HepG2 (cell line): ENCODE measurements around the gene C1orf159. TPM values are rescaled to one million over a fixed set of nuclear protein-coding genes. Genes with fewer than 3 reads are reported as not detected.

Source experiments
- ATAC-seq: fragments of 200-7000 bp; cut with Tn5 transposase; 3 replicates; pipeline ENCODE4 v1.9.1; 2020; ENCODE audit warnings: mild to moderate bottlenecking, moderate library complexity
- BruUV-seq: library from RNA; stranded (reverse); fragments of 400-500 nt; replicated peaks from 2 replicates; lab custom pipeline; 2021; lab: Mats Ljungman, UMichigan
- CTCF ChIA-PET: fragments of 300-600 bp; formaldehyde crosslinking; extraction: SDS; loops from one replicate; lab custom pipeline; 2021; ENCODE audit warnings: low total read pairs, inconsistent platforms, low intra/inter-chr PET ratio; lab: Yijun Ruan, JAX
- POLR2A ChIA-PET: fragments of 350-600 bp; sonication (Branson Sonifier 250); formaldehyde crosslinking; loops from one replicate; lab custom pipeline; 2020; ENCODE audit warnings: antibody characterized with exemption, inconsistent platforms; lab: Yijun Ruan, JAX
- DNase-seq: peaks from one replicate; pipeline ENCODE4 v3.0.0-alpha.2; 2015; ENCODE audit warnings: low spot score
- FAIRE-seq: peaks from 3 replicates; lab custom pipeline; 2011; peaks lifted over from hg19 to GRCh38; lab: Jason Lieb, UNC
- H2AFZ ChIP-seq: one replicate; pipeline ENCODE4 v1.6.1; 2011; ENCODE audit warnings: low read length, inconsistent platforms
- H3K27ac ChIP-seq: fragments of 300-600 bp; 3 replicates; pipeline ENCODE4 v1.8.0; 2011; ENCODE audit warnings: mixed run types, mild to moderate bottlenecking, mixed read lengths, low read length, inconsistent platforms; ENCODE audit not compliant: insufficient read depth; ENCODE audit errors: extremely low read length
- H3K27me3 ChIP-seq, 2 experiments: fragments of 200-600 bp in 1 of 2; 2 replicates in 1 of 2; 3 replicates in 1 of 2; pipeline versions ENCODE4 v1.6.0 to v1.8.0; 2011; ENCODE audit warnings: low read length in 2 of 2, mild to moderate bottlenecking in 2 of 2, moderate library complexity in 2 of 2, inconsistent platforms in 1 of 2; ENCODE audit not compliant: insufficient read depth in 2 of 2, control insufficient read depth in 1 of 2
- H3K36me3 ChIP-seq, 2 experiments: fragments of 200-600 bp in 1 of 2; replicated peaks in 1 of 2; 2 replicates in 1 of 2; 3 replicates in 1 of 2; pipeline versions ENCODE4 v1.5.1 to v1.8.0; 2011; ENCODE audit warnings: low read length in 2 of 2, inconsistent platforms in 1 of 2; ENCODE audit not compliant: insufficient read depth in 2 of 2, control insufficient read depth in 1 of 2
- H3K4me1 ChIP-seq: 2 replicates; pipeline ENCODE4 v1.5.1; 2012; ENCODE audit warnings: low read length, inconsistent platforms; ENCODE audit not compliant: insufficient read depth
- H3K4me2 ChIP-seq: 2 replicates; pipeline ENCODE4 v1.6.0; 2011; ENCODE audit warnings: low read depth, low read length, inconsistent platforms
- H3K4me3 ChIP-seq, 3 experiments: fragments of 200-600 bp in 1 of 3; sonication (generic), shearing (Covaris generic) in 1 of 3; replicated peaks in 1 of 3; 2 replicates each; pipeline ENCODE4 v1.5.1; 2011 to 2016; ENCODE audit warnings: low read length in 3 of 3, inconsistent platforms in 2 of 3, low read depth in 2 of 3, mild to moderate bottlenecking in 2 of 3, control low read depth in 1 of 3, mixed read lengths in 1 of 3; ENCODE audit not compliant: insufficient read depth in 1 of 3
- H3K79me2 ChIP-seq: one replicate; pipeline ENCODE4 v1.6.1; 2011; ENCODE audit warnings: low read length, inconsistent platforms; ENCODE audit not compliant: insufficient read depth
- H3K9ac ChIP-seq: 2 replicates; pipeline ENCODE4 v1.6.0; 2011; ENCODE audit warnings: mild to moderate bottlenecking, low read depth, low read length, inconsistent platforms; ENCODE audit not compliant: insufficient read depth
- H3K9me3 ChIP-seq: 2 replicates; pipeline ENCODE4 v1.5.1; 2012; ENCODE audit warnings: mild to moderate bottlenecking, low read length
- H4K20me1 ChIP-seq: 2 replicates; pipeline ENCODE4 v1.6.0; 2011; ENCODE audit warnings: inconsistent platforms, mild to moderate bottlenecking, low read length, moderate library complexity; ENCODE audit not compliant: insufficient read depth
- ARID2 ChIP-seq: sonication (generic); formaldehyde crosslinking; IDR thresholded peaks from 2 replicates; pipeline ENCODE4 v1.8.1; 2022; ENCODE audit warnings: mild to moderate bottlenecking, missing genetic modification reagents, borderline replicate concordance
- CCAR2 ChIP-seq: fragments of 200-400 bp; formaldehyde crosslinking; optimal IDR thresholded peaks from 2 replicates; pipeline ENCODE3; 2018; ENCODE audit warnings: low read depth, mild to moderate bottlenecking, low read length, moderate library complexity
- GABPA ChIP-seq, 2 experiments: IDR thresholded peaks; 2 replicates each; pipeline ENCODE4 v1.6.1; 2011 to 2016; ENCODE audit warnings: low read depth in 2 of 2, low read length in 1 of 2, missing biosample characterization in 1 of 2, missing genetic modification characterization in 1 of 2
- HCFC1 ChIP-seq: fragments of 150-350 bp; IDR thresholded peaks from 2 replicates; pipeline ENCODE4 v1.6.1; 2014; ENCODE audit warnings: low read depth, low read length
- HDAC1 ChIP-seq: sonication (generic); formaldehyde crosslinking; IDR thresholded peaks from 2 replicates; pipeline ENCODE4 v1.5.1; 2020; ENCODE audit warnings: mild to moderate bottlenecking, missing genetic modification reagents
- PHB2 ChIP-seq: fragments of 450-650 bp; IDR thresholded peaks from 2 replicates; pipeline ENCODE4 v1.6.1; 2018; ENCODE audit not compliant: partially characterized antibody
- RBM22 ChIP-seq: fragments of 200-400 bp; formaldehyde crosslinking; optimal IDR thresholded peaks from 2 replicates; pipeline ENCODE3; 2017; ENCODE audit warnings: mild to moderate bottlenecking, low read length, moderate library complexity
- REL ChIP-seq: sonication (generic); formaldehyde crosslinking; conservative IDR thresholded peaks from 2 replicates; pipeline ENCODE4 v1.8.0; 2022; ENCODE audit warnings: mild to moderate bottlenecking, missing genetic modification reagents, moderate library complexity
- TSC22D2 ChIP-seq: sonication (generic); formaldehyde crosslinking; IDR thresholded peaks from 2 replicates; pipeline ENCODE4 v1.5.1; 2020; ENCODE audit warnings: missing genetic modification reagents, mild to moderate bottlenecking, borderline replicate concordance
- ZC3H13 ChIP-seq: sonication (generic); formaldehyde crosslinking; IDR thresholded peaks from 2 replicates; pipeline ENCODE4 v1.8.1; 2023; ENCODE audit warnings: mild to moderate bottlenecking, missing genetic modification reagents, moderate library complexity
- ZNF768 ChIP-seq: sonication (generic); formaldehyde crosslinking; IDR thresholded peaks from 2 replicates; pipeline ENCODE4 v1.4.0; 2020; ENCODE audit warnings: missing genetic modification reagents
- ZNF777 ChIP-seq: sonication (generic); formaldehyde crosslinking; IDR thresholded peaks from 2 replicates; pipeline ENCODE4 v1.4.0; 2020; ENCODE audit warnings: missing genetic modification reagents
- WGBS: methylation state at CpG from one replicate; pipeline ENCODE4 v1.1.6; 2017; ENCODE audit warnings: low lambda C conversion rate; 5-methylcytosine and 5-hydroxymethylcytosine counted together
- in situ Hi-C: cut with HindIII; loops from 2 replicates; pipeline ENCODE4 v1.10.0; 2017; ENCODE audit warnings: low pct_unique_long_range_greater_than_20kb; ENCODE audit not compliant: extremely low pct_ligation_motif_present
- intact Hi-C: fragments of 100-400 bp; cut with micrococcal nuclease; formaldehyde crosslinking; loops from one replicate; pipeline ENCODE4 v1.10.0; 2022; ENCODE audit not compliant: unreplicated experiment
- polyA plus RNA-seq, 8 experiments: library from polyadenylated mRNA; depleted of rRNA in 3 of 8; stranded (reverse) in 7 of 8; unstranded in 1 of 8; fragments of >200 nt; fragmentation: Illumina TruSeq in 4 of 8; extraction: Trizol in 4 of 8; gene quantifications; 2 replicates each; pipeline versions ENCODE4 v1.2.1 to v1.2.3, GENCODE V29; 2011 to 2016; ENCODE audit warnings: low read depth in 4 of 8, missing spikeins in 1 of 8, mixed read lengths in 1 of 8; ENCODE audit not compliant: insufficient read depth in 1 of 8
- total RNA-seq, 5 experiments: library from RNA; depleted of rRNA; stranded (reverse); fragments of >200 nt; fragmentation: Illumina TruSeq; extraction: Trizol; gene quantifications; 2 replicates each; pipeline ENCODE4 v1.2.3, GENCODE V29; 2016; ENCODE audit warnings: low read depth in 1 of 5
- TF ChIP-seq, protein P1 (sequence below): sonication (generic); formaldehyde crosslinking; IDR thresholded peaks from 2 replicates; pipeline ENCODE4 v1.4.0; 2020; ENCODE audit warnings: low read depth, missing genetic modification reagents
- TF ChIP-seq, protein P2 (sequence below): sonication (generic); formaldehyde crosslinking; IDR thresholded peaks from 2 replicates; pipeline ENCODE4 v1.5.0; 2020; ENCODE audit warnings: mild to moderate bottlenecking, missing genetic modification reagents
- TF ChIP-seq, protein P3 (sequence below): sonication (generic); formaldehyde crosslinking; IDR thresholded peaks from 2 replicates; pipeline ENCODE4 v1.8.0; 2022; ENCODE audit warnings: missing genetic modification reagents, low read depth, mild to moderate bottlenecking, borderline replicate concordance

C1orf159 gene
- total and polyA plus RNA-seq, 2 of the 13 experiments (the other 11 are each of a cell fraction or from before 2014, with no cell fraction given) = 3.8 to 6.7 TPM

DNA sequence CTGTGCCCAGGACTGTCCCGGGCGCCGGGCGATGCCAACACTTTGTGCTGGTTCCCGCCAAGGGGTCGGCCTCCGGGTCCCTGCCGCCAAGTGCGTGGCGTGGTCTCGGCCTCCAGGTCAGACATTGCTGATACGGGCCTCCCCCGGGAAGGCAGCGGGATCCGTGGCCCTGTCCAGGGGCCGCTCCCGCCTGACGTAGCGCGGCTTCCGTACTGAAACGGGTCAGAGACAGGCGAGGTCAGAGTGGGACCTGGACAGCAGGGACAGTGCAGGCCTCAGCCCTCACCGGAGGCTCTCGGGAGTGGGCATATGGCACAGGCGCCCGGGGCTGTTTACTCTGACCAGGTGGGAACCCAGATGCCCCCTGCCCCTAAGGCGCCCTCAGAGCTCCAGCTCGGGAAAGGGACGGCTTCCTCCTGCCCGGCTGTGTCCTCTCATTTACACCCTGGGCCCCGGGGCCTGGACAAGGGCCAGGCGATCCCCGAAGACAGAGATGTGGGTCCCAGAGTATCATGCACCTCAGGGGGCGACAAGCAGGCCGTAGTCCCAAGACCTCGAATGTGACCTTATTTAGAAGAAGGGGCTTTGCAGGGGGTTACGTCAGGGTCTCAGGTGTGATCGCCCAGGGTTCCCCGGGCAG, 33.0 kb downstream of the C1orf159 start:
- WGBS = 91% methylated on average over 17 of the region's 40 CpGs
- intact Hi-C loops (no loop called here), in situ Hi-C loops (no loop called here)
- no peak for ATAC-seq
- Histone ChIP-seq H3K27me3 (no peaks in the 10 kb centered on the region), H3K4me3 (no peak overlapping the region), H3K27ac (no peak overlapping the region), H3K4me1 (peaks cover 14% of the 10 kb centered on the region)
- FAIRE-seq = no peak
- no peak for TF ChIP-seq ZC3H13 (CRISPR knock-in tag)
- TF ChIP-seq GABPA (IDR thresholded peaks at IDR 0.05; ENCODE audit: low read depth, low read length) = no peak
- no peak for TF ChIP-seq GABPA (CRISPR knock-in tag; IDR thresholded peaks at IDR 0.05; ENCODE audit: low read depth)
- TF ChIP-seq PHB2 = no peak
- TF ChIP-seq ZNF777 (CRISPR knock-in tag) = no peak
- TF ChIP-seq, protein P1, sequence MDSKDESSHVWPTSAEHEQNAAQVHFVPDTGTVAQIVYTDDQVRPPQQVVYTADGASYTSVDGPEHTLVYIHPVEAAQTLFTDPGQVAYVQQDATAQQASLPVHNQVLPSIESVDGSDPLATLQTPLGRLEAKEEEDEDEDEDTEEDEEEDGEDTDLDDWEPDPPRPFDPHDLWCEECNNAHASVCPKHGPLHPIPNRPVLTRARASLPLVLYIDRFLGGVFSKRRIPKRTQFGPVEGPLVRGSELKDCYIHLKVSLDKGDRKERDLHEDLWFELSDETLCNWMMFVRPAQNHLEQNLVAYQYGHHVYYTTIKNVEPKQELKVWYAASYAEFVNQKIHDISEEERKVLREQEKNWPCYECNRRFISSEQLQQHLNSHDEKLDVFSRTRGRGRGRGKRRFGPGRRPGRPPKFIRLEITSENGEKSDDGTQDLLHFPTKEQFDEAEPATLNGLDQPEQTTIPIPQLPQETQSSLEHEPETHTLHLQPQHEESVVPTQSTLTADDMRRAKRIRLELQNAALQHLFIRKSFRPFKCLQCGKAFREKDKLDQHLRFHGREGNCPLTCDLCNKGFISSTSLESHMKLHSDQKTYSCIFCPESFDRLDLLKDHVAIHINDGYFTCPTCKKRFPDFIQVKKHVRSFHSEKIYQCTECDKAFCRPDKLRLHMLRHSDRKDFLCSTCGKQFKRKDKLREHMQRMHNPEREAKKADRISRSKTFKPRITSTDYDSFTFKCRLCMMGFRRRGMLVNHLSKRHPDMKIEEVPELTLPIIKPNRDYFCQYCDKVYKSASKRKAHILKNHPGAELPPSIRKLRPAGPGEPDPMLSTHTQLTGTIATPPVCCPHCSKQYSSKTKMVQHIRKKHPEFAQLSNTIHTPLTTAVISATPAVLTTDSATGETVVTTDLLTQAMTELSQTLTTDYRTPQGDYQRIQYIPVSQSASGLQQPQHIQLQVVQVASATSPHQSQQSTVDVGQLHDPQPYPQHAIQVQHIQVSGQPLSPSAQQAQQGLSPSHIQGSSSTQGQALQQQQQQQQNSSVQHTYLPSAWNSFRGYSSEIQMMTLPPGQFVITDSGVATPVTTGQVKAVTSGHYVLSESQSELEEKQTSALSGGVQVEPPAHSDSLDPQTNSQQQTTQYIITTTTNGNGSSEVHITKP = no peak
- TF ChIP-seq HCFC1 = no peak
- TF ChIP-seq TSC22D2 (CRISPR knock-in tag) = no peak
- TF ChIP-seq ZNF768 (CRISPR knock-in tag) = no peak
- TF ChIP-seq, protein P2, sequence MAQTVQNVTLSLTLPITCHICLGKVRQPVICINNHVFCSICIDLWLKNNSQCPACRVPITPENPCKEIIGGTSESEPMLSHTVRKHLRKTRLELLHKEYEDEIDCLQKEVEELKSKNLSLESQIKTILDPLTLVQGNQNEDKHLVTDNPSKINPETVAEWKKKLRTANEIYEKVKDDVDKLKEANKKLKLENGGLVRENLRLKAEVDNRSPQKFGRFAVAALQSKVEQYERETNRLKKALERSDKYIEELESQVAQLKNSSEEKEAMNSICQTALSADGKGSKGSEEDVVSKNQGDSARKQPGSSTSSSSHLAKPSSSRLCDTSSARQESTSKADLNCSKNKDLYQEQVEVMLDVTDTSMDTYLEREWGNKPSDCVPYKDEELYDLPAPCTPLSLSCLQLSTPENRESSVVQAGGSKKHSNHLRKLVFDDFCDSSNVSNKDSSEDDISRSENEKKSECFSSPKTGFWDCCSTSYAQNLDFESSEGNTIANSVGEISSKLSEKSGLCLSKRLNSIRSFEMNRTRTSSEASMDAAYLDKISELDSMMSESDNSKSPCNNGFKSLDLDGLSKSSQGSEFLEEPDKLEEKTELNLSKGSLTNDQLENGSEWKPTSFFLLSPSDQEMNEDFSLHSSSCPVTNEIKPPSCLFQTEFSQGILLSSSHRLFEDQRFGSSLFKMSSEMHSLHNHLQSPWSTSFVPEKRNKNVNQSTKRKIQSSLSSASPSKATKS (CRISPR knock-in tag) = no peak
- no peak for TF ChIP-seq REL (CRISPR knock-in tag)
- TF ChIP-seq RBM22 = no peak
- no peak for TF ChIP-seq CCAR2
- no peak for TF ChIP-seq ARID2 (CRISPR knock-in tag)
- TF ChIP-seq, protein P3, sequence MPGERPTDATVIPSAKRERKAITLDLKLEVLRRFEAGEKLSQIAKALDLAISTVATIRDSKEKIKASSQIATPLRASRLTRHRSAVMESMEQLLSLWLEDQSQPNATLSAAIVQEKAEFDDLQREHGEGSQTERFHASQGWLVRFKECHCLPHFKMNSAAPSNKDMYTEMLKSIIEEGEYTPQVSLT (CRISPR knock-in tag) = no peak
- no peak for TF ChIP-seq HDAC1 (CRISPR knock-in tag)
- TF ChIP-seq, all 625 proteins: peak for 0
- Histone ChIP-seq H2AFZ (no peak overlapping the region), H4K20me1 (no peaks in the 10 kb centered on the region), H3K36me3 (no peaks in the 10 kb centered on the region), H3K9me3 (no peaks in the 10 kb centered on the region), H3K9ac (no peak overlapping the region), H3K79me2 (no peaks in the 10 kb centered on the region), H3K4me2 (no peak overlapping the region)
- DNase-seq = no peak
- POLR2A ChIA-PET = no interaction called here
- CTCF ChIA-PET = no interaction called here
- no TSS peak for BruUV-seq
